Measurements from ENCODE around the gene DDX19B.

- TF ChIP-seq POLR2A (IDR thresholded peaks at IDR 0.05; ENCODE audit: low read depth, low read length) (no peak), POLR2AphosphoS5 (IDR thresholded peaks at IDR 0.05; ENCODE audit: low read depth, low read length) (no peak)
Observed at GRCh38 chr16:70331091-70331490, 32.1 kb downstream of the DDX19B start.
